ENCODE results near the gene UMODL1.

The UMODL1 gene

DNA sequence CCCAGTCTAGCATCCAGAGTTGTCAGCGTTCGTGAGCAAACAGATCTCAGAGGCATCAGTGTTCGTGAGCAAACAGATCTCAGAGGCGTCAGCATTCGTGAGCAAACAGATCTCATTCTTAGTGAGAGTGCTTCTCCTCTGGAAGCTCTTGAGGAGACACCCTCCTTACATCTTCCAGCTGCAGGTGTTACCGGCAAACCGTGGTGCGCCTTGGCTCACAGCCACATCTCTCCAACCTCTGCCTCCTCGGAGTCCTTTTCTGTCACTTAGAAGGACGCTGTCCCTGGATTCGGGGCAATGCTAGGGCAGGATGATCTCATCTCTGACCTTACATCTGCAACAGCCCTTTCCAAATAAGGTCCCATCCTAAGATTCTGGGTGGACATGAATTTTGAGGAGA, 14.6 kb upstream of the UMODL1 start:
- H3K4me3 ChIP-seq (replicated peaks; ENCODE audit: insufficient read depth, low read length): no peak overlapping the region
- TF ChIP-seq, protein P1, sequence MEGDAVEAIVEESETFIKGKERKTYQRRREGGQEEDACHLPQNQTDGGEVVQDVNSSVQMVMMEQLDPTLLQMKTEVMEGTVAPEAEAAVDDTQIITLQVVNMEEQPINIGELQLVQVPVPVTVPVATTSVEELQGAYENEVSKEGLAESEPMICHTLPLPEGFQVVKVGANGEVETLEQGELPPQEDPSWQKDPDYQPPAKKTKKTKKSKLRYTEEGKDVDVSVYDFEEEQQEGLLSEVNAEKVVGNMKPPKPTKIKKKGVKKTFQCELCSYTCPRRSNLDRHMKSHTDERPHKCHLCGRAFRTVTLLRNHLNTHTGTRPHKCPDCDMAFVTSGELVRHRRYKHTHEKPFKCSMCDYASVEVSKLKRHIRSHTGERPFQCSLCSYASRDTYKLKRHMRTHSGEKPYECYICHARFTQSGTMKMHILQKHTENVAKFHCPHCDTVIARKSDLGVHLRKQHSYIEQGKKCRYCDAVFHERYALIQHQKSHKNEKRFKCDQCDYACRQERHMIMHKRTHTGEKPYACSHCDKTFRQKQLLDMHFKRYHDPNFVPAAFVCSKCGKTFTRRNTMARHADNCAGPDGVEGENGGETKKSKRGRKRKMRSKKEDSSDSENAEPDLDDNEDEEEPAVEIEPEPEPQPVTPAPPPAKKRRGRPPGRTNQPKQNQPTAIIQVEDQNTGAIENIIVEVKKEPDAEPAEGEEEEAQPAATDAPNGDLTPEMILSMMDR (IDR thresholded peaks at IDR 0.05; ENCODE audit: insufficient read depth, low read length): no peak
- TF ChIP-seq GABPA (IDR thresholded peaks at IDR 0.05; ENCODE audit: low read depth): no peak
- TF ChIP-seq, protein P2, sequence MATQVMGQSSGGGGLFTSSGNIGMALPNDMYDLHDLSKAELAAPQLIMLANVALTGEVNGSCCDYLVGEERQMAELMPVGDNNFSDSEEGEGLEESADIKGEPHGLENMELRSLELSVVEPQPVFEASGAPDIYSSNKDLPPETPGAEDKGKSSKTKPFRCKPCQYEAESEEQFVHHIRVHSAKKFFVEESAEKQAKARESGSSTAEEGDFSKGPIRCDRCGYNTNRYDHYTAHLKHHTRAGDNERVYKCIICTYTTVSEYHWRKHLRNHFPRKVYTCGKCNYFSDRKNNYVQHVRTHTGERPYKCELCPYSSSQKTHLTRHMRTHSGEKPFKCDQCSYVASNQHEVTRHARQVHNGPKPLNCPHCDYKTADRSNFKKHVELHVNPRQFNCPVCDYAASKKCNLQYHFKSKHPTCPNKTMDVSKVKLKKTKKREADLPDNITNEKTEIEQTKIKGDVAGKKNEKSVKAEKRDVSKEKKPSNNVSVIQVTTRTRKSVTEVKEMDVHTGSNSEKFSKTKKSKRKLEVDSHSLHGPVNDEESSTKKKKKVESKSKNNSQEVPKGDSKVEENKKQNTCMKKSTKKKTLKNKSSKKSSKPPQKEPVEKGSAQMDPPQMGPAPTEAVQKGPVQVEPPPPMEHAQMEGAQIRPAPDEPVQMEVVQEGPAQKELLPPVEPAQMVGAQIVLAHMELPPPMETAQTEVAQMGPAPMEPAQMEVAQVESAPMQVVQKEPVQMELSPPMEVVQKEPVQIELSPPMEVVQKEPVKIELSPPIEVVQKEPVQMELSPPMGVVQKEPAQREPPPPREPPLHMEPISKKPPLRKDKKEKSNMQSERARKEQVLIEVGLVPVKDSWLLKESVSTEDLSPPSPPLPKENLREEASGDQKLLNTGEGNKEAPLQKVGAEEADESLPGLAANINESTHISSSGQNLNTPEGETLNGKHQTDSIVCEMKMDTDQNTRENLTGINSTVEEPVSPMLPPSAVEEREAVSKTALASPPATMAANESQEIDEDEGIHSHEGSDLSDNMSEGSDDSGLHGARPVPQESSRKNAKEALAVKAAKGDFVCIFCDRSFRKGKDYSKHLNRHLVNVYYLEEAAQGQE (IDR thresholded peaks at IDR 0.05; ENCODE audit: insufficient replicate concordance, low read depth): no peak
- no peak for TF ChIP-seq POLR2AphosphoS5 (IDR thresholded peaks at IDR 0.05; ENCODE audit: low read depth)
- no peaks in the 10 kb centered on the region for H3K27me3 ChIP-seq (ENCODE audit: insufficient read depth, poor library complexity, severe bottlenecking)
- H3K27ac ChIP-seq (replicated peaks): no peak overlapping the region
- DNase-seq (ENCODE audit: low read depth in 1 of 2, low spot score in 1 of 2): no peak

DNA sequence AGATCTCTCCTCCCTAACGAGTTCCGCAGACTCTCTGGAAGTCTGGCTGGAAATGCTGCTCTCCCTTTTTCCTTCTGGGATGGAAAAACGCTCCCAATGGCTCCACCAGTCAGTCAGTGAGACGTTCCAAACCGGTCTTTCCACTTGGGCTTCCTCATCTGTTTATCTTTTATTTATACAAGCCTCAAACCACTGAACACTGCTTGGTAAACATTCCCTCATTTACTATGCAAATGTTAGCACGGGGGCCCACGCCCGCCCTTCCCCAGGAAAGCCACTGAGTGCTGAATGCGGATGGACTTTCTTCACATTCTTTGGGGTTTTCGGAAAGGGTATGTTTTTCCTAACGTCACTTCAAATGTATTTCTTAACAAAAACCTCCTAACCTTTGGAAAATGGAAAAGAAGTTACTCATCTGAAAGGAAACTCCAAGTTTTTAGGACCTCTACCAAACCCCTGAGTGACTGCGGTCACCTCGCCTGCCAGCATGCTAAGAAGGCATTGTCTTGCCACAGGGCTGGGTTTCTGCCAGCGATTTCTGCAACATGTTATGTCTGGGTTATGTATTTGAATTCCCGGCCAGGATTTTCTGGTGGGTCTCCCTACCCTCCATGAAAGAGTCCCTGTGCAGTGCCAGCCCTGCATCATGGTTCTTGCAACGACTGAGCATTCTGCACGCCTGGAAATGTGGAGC, 14.0 kb upstream of the UMODL1 start:
- no peak for DNase-seq (ENCODE audit: low read depth in 1 of 2, low spot score in 1 of 2)
- Histone ChIP-seq H3K27ac (replicated peaks) (no peak overlapping the region), H3K4me3 (replicated peaks; ENCODE audit: insufficient read depth, low read length) (no peak overlapping the region), H3K27me3 (ENCODE audit: insufficient read depth, poor library complexity, severe bottlenecking) (no peaks in the 10 kb centered on the region)
- TF ChIP-seq, protein P2 (IDR thresholded peaks at IDR 0.05; ENCODE audit: insufficient replicate concordance, low read depth): no peak
- TF ChIP-seq POLR2AphosphoS5 (IDR thresholded peaks at IDR 0.05; ENCODE audit: low read depth) (no peak), SPI1 (IDR thresholded peaks at IDR 0.05; ENCODE audit: borderline replicate concordance, low read depth) (no peak), GABPA (IDR thresholded peaks at IDR 0.05; ENCODE audit: low read depth) (no peak)
- TF ChIP-seq, protein P1 (IDR thresholded peaks at IDR 0.05; ENCODE audit: insufficient read depth, low read length): no peak

DNA sequence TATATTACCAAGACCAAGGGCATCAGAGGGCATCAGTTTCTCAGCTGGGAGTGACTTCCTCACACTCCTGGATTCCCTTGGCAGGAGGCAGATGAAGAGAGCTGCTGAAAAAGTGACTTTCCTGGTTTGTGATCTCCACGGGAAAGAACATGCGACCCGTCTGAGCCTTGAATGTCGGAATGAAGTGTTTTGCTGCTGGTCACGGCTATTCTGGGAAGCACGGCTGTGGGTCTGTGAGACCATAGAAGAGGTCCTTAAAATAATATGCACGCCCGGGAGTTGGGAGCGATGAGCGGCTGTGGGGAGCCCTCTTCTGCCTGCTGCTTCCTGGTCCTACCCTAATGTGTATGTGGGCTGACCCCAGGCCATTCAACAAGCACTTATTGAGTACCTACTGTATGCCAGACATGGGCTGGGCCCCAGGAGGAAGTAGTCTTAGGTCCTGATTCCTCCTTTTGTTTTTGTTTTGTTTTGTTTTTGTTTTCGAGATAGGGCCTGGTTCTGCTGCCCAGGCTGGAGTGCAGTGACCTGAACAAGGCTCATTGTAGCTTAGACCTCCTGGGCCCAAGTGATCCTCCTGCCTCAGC, 13.2 kb upstream of the UMODL1 start:
- Histone ChIP-seq H3K27me3 (ENCODE audit: insufficient read depth, poor library complexity, severe bottlenecking) (no peaks in the 10 kb centered on the region), H3K27ac (replicated peaks) (no peak overlapping the region), H3K4me3 (replicated peaks; ENCODE audit: insufficient read depth, low read length) (no peak overlapping the region)
- TF ChIP-seq SPI1 (IDR thresholded peaks at IDR 0.05; ENCODE audit: borderline replicate concordance, low read depth) (no peak), GABPA (IDR thresholded peaks at IDR 0.05; ENCODE audit: low read depth) (no peak)
- TF ChIP-seq, protein P2 (IDR thresholded peaks at IDR 0.05; ENCODE audit: insufficient replicate concordance, low read depth): no peak
- DNase-seq (ENCODE audit: low read depth in 1 of 2, low spot score in 1 of 2): no peak
